ENCODE data around the gene SLC9A7. TPM values are rescaled to one million over a fixed set of nuclear protein-coding genes. Genes with fewer than 3 reads are reported as not detected.
A peak's percentile ranks its signal among the peaks of the same experiment; 100 is the strongest.

SLC9A7 gene
- total RNA-seq: 1 to 10 TPM; 7.4 to 8.1 TPM
- polyA plus RNA-seq (ENCODE audit: insufficient read depth, low read depth, low replicate concordance): 2.6 TPM
- long read RNA-seq, donor 1: 0 reads
- long read RNA-seq, donor 2: 0 reads

DNA sequence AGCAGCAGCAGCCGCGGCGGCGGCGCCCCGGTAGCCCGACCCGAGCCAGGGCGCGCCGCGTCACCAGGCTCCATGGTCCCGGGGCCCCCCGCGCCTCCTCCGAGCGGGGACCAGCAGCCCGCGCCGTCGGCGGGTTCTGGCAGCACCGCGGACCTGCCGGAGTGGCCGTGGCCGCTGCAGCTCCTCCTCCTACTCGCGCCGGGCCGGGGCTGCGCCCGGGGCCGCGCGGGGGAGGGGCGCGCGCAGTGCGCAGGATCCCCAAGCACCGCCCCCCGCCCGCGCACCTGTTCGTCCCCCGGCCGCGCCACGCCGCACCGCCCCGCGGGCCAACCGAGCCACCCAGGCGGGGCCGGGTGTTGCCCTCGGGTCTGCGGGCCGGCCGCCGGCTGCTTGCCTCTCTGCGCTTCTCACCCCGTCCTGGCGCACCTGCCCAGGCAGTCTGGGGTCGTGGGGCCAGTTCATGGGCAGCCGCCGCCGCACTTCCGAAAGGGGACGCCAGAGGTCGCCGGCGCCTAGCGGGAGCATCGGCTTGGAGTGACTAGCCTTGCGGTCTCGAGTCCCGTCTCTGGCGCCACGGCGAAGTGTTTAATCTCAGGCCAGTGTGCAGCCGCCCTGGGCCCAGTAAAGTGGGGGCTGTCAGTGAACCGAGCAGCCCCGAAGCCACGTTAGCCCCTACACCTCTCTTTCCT is at the start of gene SLC9A7:
TSS of gene SLC9A7 (minus strand) at position 163 of the 689 bp plus-strand sequence. CDS start at position 74, 89 bp downstream.
- intact Hi-C loops (cut with DNase I; ENCODE audit: low total_unique reads): no loop called here
- H3K27ac ChIP-seq: no peak within 1 kb of the TSS
- WGBS, 2 donors: 0% methylated on average over 3 of the region's 85 CpGs; no CpG with 5 or more reads in 1 of the 2 donors

GRCh38 chrX:46805270-46805669 is 46.4 kb upstream of the SLC9A7 start:
- TF ChIP-seq POLR2A (IDR thresholded peaks at IDR 0.05): no peak
- H3K36me3 ChIP-seq (ENCODE audit: low read depth, missing control alignments): no peaks in the 10 kb centered on the region
- H3K9me3 ChIP-seq: no peaks in the 10 kb centered on the region
- no peak overlapping the region for H3K27ac ChIP-seq
- no peak overlapping the region for H3K4me3 ChIP-seq
- H3K4me1 ChIP-seq: no peaks in the 10 kb centered on the region
- H3K27me3 ChIP-seq: no peaks in the 10 kb centered on the region
- DNase-seq: no peak
- WGBS, 2 donors: 89 to 93% methylated on average over 2 of the region's 2 CpGs
- intact Hi-C loops (cut with DNase I; ENCODE audit: low total_unique reads): no loop called here

More for the DNA sequence above, at the start of gene SLC9A7:
- Histone ChIP-seq H3K4me3 (peak within 1 kb of the TSS; percentile 48 to 49), H3K4me1 (no peaks in the 10 kb centered on the region), H3K9me3 (no peaks in the 10 kb centered on the region), H3K27me3 (no peaks in the 10 kb centered on the region), H3K36me3 (ENCODE audit: low read depth, missing control alignments) (no peaks in the 10 kb centered on the region)
- DNase-seq: peak; percentile 77
- TF ChIP-seq POLR2A (IDR thresholded peaks at IDR 0.05): no peak
- TF ChIP-seq, protein P1, sequence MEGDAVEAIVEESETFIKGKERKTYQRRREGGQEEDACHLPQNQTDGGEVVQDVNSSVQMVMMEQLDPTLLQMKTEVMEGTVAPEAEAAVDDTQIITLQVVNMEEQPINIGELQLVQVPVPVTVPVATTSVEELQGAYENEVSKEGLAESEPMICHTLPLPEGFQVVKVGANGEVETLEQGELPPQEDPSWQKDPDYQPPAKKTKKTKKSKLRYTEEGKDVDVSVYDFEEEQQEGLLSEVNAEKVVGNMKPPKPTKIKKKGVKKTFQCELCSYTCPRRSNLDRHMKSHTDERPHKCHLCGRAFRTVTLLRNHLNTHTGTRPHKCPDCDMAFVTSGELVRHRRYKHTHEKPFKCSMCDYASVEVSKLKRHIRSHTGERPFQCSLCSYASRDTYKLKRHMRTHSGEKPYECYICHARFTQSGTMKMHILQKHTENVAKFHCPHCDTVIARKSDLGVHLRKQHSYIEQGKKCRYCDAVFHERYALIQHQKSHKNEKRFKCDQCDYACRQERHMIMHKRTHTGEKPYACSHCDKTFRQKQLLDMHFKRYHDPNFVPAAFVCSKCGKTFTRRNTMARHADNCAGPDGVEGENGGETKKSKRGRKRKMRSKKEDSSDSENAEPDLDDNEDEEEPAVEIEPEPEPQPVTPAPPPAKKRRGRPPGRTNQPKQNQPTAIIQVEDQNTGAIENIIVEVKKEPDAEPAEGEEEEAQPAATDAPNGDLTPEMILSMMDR (IDR thresholded peaks at IDR 0.05): peak; percentile 72 to 83 (median 75)

DNA sequence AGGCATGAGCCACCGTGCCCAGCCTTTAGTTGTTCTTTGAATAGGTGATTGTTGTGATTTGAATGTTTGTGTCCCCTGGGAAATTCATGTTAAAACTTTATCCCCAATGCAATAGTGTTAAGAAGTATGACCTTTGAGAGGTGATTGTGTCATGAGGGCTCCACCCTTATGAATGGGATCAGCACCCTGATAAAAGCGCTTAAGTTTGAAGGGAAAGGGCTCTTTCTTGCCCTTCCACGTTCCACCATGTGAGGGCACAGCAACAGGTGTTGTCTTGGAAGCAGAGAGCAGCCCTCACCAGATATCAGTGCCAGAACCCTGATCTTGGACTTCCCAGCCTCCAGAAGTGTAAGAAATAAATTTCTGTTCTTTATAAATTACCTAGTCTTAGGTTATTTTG is 44.2 kb upstream of the SLC9A7 start:
- H3K27ac ChIP-seq: no peak overlapping the region
- TF ChIP-seq POLR2A (IDR thresholded peaks at IDR 0.05): no peak
- TF ChIP-seq, protein P1 (IDR thresholded peaks at IDR 0.05): no peak
- H3K36me3 ChIP-seq (ENCODE audit: low read depth, missing control alignments): no peaks in the 10 kb centered on the region
- H3K4me3 ChIP-seq: no peak overlapping the region
- H3K4me1 ChIP-seq: no peaks in the 10 kb centered on the region
- intact Hi-C loops (cut with DNase I; ENCODE audit: low total_unique reads): no loop called here
- H3K9me3 ChIP-seq: no peaks in the 10 kb centered on the region
- DNase-seq: no peak
- no peaks in the 10 kb centered on the region for H3K27me3 ChIP-seq
- 80 to 84% methylated on average over 3 of the region's 3 CpGs for WGBS, 2 donors

DNA sequence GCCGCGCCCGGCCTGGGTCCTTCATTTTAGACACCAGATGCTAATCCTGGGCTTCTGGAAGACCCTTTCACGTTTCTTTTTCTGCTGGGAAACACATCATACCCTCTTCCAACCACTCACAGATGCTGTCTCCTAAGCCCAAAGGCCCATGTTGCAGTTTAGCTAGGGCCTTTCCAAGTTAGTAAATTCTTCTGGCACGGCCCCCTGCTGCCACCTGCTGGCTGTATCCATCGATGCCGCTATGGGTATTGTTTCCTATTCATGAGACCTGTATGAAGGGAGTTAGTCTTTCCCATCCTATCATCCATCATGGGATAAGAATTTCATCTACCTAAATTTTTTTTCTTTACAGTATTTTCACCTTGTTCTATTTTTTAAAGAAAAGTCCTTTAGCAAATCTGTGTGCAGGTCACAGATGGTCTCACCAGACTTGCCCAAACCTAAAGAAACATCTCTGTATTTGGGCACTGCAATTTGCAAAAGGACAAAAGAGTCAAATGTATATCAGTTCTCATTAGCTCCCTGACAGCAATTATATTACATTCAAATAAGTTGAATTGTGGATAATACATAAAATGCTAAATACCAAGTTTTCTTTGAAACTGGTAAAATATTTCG is 37.8 kb upstream of the SLC9A7 start:
- no peaks in the 10 kb centered on the region for H3K4me1 ChIP-seq
- H3K27ac ChIP-seq: no peak overlapping the region
- H3K4me3 ChIP-seq: no peak overlapping the region
- intact Hi-C loops (cut with DNase I; ENCODE audit: low total_unique reads): no loop called here
- H3K9me3 ChIP-seq: no peaks in the 10 kb centered on the region
- 40 to 42% methylated on average over 6 to 8 of the region's 8 CpGs for WGBS, 2 donors
- peak; percentile 88 for DNase-seq
- no peaks in the 10 kb centered on the region for H3K27me3 ChIP-seq
- H3K36me3 ChIP-seq (ENCODE audit: low read depth, missing control alignments): no peaks in the 10 kb centered on the region
- TF ChIP-seq, protein P1 (IDR thresholded peaks at IDR 0.05): peak; percentile 55 to 60 (median 56)
- TF ChIP-seq POLR2A (IDR thresholded peaks at IDR 0.05): no peak

DNA sequence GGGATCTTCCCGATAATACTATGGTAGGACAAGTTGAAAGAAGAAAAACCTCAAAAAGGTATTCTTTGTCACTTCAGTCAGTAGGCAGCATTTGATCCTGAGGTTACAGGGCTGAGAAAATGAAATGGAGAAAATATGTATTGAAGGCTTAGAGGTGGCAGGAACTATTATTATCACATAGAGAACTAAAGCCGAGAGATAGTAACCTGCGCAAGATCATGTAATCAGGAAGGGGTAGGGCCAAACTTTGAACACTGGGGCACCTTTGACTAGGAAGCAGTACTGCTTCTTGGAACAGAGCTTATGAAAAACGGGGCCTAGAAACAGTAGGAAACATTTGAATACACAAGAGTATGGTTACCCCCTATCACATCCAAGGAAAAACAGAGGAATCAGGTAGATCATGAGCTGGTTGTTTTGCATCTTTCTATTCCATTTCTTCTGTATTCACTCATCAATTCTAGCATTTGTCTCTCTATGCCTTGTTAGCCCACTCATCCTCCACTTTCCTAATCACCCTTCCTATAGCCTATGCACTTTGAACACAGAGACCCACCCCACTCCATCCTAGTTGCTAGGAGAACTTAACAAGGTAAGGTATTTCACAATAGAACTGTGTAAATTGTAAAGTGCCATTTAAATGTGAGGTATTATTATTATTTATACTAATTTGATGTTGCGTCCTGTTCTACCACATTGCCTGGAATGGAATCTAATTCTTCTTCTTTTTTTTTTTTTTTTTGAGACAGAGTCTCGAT is 34.6 kb upstream of the SLC9A7 start:
- WGBS, 2 donors: 88 to 90% methylated on average over 6 of the region's 6 CpGs
- TF ChIP-seq, protein P1 (IDR thresholded peaks at IDR 0.05): no peak
- no peak for TF ChIP-seq POLR2A (IDR thresholded peaks at IDR 0.05)
- Histone ChIP-seq H3K27me3 (no peaks in the 10 kb centered on the region), H3K9me3 (no peaks in the 10 kb centered on the region), H3K4me1 (no peaks in the 10 kb centered on the region), H3K27ac (no peak overlapping the region), H3K36me3 (ENCODE audit: low read depth, missing control alignments) (no peaks in the 10 kb centered on the region), H3K4me3 (no peak overlapping the region)
- intact Hi-C loops (cut with DNase I; ENCODE audit: low total_unique reads): no loop called here
- DNase-seq: no peak
